Right renal cortex interstitium (tissue), 3 donors: ENCODE results near the gene APCDD1L. TPM values are rescaled to one million over a fixed set of nuclear protein-coding genes. Genes with fewer than 3 reads are reported as not detected.

Experiments used
- DNase-seq, 3 donors: peaks; one replicate each; pipeline ENCODE4 v3.0.0-alpha.2; 2013; ENCODE audit warnings: low read depth in 3 of 3, low spot score in 2 of 3
- polyA plus RNA-seq, 3 donors: library from polyadenylated mRNA; unstranded; fragments of 120-200 nt; gene quantifications; one replicate each; pipeline ENCODE4 v1.2.1, GENCODE V29; 2013; ENCODE audit not compliant: insufficient read length in 3 of 3

APCDD1L gene
- polyA plus RNA-seq: 10 to 100 TPM in 2 of 3 donors, 1 to 10 TPM in 1; 9.4 to 14.0 (median 13.8) TPM

GRCh38 chr20:58515233-58516212, at the start of gene APCDD1L:
APCDD1L (minus strand) TSS chr20:58515399; CDS start chr20:58514707, 692 bp downstream.
- no peak for DNase-seq

GRCh38 chr20:58559368-58559729, 44.1 kb upstream of the APCDD1L start:
- DNase-seq: no peak

- no peak for DNase-seq
Observed at GRCh38 chr20:58558486-58559367, 43.5 kb upstream of the APCDD1L start.

- no peak for DNase-seq
Observed at GRCh38 chr20:58557733-58558342, 42.6 kb upstream of the APCDD1L start.

- DNase-seq: no peak
Observed at GRCh38 chr20:58556961-58557360, 41.8 kb upstream of the APCDD1L start.

- no peak for DNase-seq
Observed at GRCh38 chr20:58555078-58555765, 40.0 kb upstream of the APCDD1L start.

- no peak for DNase-seq
Observed at GRCh38 chr20:58554541-58554940, 39.3 kb upstream of the APCDD1L start.

GRCh38 chr20:58553841-58554240, 38.6 kb upstream of the APCDD1L start:
- no peak for DNase-seq

- DNase-seq: no peak
Observed at GRCh38 chr20:58553166-58553696, 38.0 kb upstream of the APCDD1L start.

GRCh38 chr20:58552366-58552934, 37.3 kb upstream of the APCDD1L start:
- no peak for DNase-seq

GRCh38 chr20:58551631-58552030, 36.4 kb upstream of the APCDD1L start:
- no peak for DNase-seq

- no peak for DNase-seq
Observed at GRCh38 chr20:58550275-58551059, 35.3 kb upstream of the APCDD1L start.

GRCh38 chr20:58549231-58550209, 34.3 kb upstream of the APCDD1L start:
- no peak for DNase-seq

GRCh38 chr20:58547623-58548475, 32.6 kb upstream of the APCDD1L start:
- DNase-seq: no peak

GRCh38 chr20:58546756-58547622, 31.8 kb upstream of the APCDD1L start:
- DNase-seq: no peak

GRCh38 chr20:58546416-58546711, 31.2 kb upstream of the APCDD1L start:
- no peak for DNase-seq
